Measurements from ENCODE around the gene NHS.
"Not testable (repeated sequence)": the region's sequence is repeated elsewhere in the genome, so short reads cannot be mapped to it uniquely, and the experiment has no call there.

Gene NHS

DNA sequence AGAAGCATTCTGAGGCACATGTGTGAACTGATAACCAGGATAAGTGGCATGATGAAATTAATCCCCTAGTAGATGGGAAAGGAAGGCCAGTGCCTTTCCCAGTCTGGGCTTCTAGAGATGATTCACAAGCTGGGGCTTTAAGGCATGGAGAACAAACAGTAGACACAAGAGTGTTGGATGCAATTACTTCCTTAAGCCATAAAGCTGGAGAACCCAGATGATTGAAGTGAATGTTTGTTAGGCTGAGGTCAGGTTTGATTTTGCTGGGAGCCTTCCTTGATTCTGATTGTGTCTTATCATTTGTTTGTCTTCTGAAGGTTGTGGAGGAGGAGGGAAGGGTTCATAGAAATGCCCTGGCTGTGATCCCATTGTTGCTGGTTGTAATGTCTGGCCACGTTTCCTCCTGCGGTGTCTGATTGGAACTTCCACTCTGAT, 125.2 kb downstream of the NHS start:
- no peak overlapping the region for H3K4me2 ChIP-seq (ENCODE audit: low read depth, low read length)
- H3K36me3 ChIP-seq (replicated peaks; ENCODE audit: insufficient read depth, low read length): no peaks in the 10 kb centered on the region
- no peaks in the 10 kb centered on the region for H3K27me3 ChIP-seq (replicated peaks; ENCODE audit: insufficient read depth, low read length)
- no peaks in the 10 kb centered on the region for H3F3A ChIP-seq (ENCODE audit: insufficient read depth, low read length)
- no peak for TF ChIP-seq EZH2phosphoT487 (IDR thresholded peaks at IDR 0.05; ENCODE audit: low read length)
- TF ChIP-seq, protein P1, sequence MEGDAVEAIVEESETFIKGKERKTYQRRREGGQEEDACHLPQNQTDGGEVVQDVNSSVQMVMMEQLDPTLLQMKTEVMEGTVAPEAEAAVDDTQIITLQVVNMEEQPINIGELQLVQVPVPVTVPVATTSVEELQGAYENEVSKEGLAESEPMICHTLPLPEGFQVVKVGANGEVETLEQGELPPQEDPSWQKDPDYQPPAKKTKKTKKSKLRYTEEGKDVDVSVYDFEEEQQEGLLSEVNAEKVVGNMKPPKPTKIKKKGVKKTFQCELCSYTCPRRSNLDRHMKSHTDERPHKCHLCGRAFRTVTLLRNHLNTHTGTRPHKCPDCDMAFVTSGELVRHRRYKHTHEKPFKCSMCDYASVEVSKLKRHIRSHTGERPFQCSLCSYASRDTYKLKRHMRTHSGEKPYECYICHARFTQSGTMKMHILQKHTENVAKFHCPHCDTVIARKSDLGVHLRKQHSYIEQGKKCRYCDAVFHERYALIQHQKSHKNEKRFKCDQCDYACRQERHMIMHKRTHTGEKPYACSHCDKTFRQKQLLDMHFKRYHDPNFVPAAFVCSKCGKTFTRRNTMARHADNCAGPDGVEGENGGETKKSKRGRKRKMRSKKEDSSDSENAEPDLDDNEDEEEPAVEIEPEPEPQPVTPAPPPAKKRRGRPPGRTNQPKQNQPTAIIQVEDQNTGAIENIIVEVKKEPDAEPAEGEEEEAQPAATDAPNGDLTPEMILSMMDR (IDR thresholded peaks at IDR 0.05; ENCODE audit: low read length): no peak
- no peaks in the 10 kb centered on the region for H3K9me3 ChIP-seq (replicated peaks; ENCODE audit: insufficient read depth, low read length)
- no peak for DNase-seq
- H2AFZ ChIP-seq (ENCODE audit: low read length): no peak overlapping the region
- no peak overlapping the region for H3K4me3 ChIP-seq (ENCODE audit: low read length)
- no peaks in the 10 kb centered on the region for H4K20me1 ChIP-seq (ENCODE audit: insufficient read depth, low read length)
- H3K9ac ChIP-seq (ENCODE audit: low read length): no peak overlapping the region
- no peaks in the 10 kb centered on the region for H3K9me2 ChIP-seq (replicated peaks; ENCODE audit: insufficient read depth, low read length)
- no peaks in the 10 kb centered on the region for H3K79me2 ChIP-seq (ENCODE audit: low read length)
- H3K27ac ChIP-seq (ENCODE audit: low read length): no peak overlapping the region
- H3K4me1 ChIP-seq (ENCODE audit: low read length): no peaks in the 10 kb centered on the region

DNA sequence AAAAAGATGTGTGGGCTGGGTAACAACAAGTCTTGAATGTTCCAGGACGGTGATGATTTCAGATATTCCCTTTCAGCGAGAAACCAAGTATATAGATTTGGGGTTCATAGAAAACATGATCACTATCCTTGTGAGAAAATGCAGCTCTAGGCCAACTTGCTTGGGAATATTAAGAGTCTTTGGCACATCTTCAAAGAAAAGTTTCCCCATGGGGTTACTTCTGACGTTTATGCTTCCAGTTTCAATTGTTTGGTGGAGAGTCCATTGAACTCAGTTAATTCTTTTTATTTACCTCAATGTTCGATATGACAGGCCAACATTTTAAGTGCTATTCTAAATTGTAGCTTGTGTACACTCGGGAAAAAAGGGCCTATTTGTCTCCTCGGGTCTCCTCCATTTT, 126.7 kb downstream of the NHS start:
- Histone ChIP-seq H3F3A (ENCODE audit: insufficient read depth, low read length) (no peaks in the 10 kb centered on the region), H3K9me2 (replicated peaks; ENCODE audit: insufficient read depth, low read length) (no peaks in the 10 kb centered on the region), H3K4me1 (ENCODE audit: low read length) (no peaks in the 10 kb centered on the region), H3K36me3 (replicated peaks; ENCODE audit: insufficient read depth, low read length) (no peaks in the 10 kb centered on the region), H3K27me3 (replicated peaks; ENCODE audit: insufficient read depth, low read length) (no peaks in the 10 kb centered on the region), H3K4me2 (ENCODE audit: low read depth, low read length) (no peak overlapping the region), H3K9me3 (replicated peaks; ENCODE audit: insufficient read depth, low read length) (no peaks in the 10 kb centered on the region), H3K79me2 (ENCODE audit: low read length) (no peaks in the 10 kb centered on the region), H2AFZ (ENCODE audit: low read length) (no peak overlapping the region), H3K4me3 (ENCODE audit: low read length) (no peak overlapping the region), H4K20me1 (ENCODE audit: insufficient read depth, low read length) (no peaks in the 10 kb centered on the region), H3K9ac (ENCODE audit: low read length) (no peak overlapping the region), H3K27ac (ENCODE audit: low read length) (no peak overlapping the region)
- DNase-seq: no peak
- TF ChIP-seq EZH2phosphoT487 (IDR thresholded peaks at IDR 0.05; ENCODE audit: low read length): no peak
- TF ChIP-seq, protein P1 (IDR thresholded peaks at IDR 0.05; ENCODE audit: low read length): no peak
- no peak for TF ChIP-seq EZH2 (optimal IDR thresholded peaks at IDR 0.05; ENCODE audit: low read depth, low read length)

- not testable (repeated sequence) for H3K36me3 ChIP-seq (replicated peaks; ENCODE audit: insufficient read depth, low read length); DNase-seq; H3K9ac ChIP-seq (ENCODE audit: low read length); H2AFZ ChIP-seq (ENCODE audit: low read length); H3K9me2 ChIP-seq (replicated peaks; ENCODE audit: insufficient read depth, low read length); H3K79me2 ChIP-seq (ENCODE audit: low read length); H4K20me1 ChIP-seq (ENCODE audit: insufficient read depth, low read length); H3K4me2 ChIP-seq (ENCODE audit: low read depth, low read length); H3K27me3 ChIP-seq (replicated peaks; ENCODE audit: insufficient read depth, low read length); H3K4me3 ChIP-seq (ENCODE audit: low read length); H3K4me1 ChIP-seq (ENCODE audit: low read length); H3F3A ChIP-seq (ENCODE audit: insufficient read depth, low read length); H3K9me3 ChIP-seq (replicated peaks; ENCODE audit: insufficient read depth, low read length); H3K27ac ChIP-seq (ENCODE audit: low read length)
Observed at GRCh38 chrX:17506352-17506751, 131.4 kb downstream of the NHS start.

GRCh38 chrX:17511556-17511955, 136.6 kb downstream of the NHS start:
- no peaks in the 10 kb centered on the region for H3K9me3 ChIP-seq (replicated peaks; ENCODE audit: insufficient read depth, low read length)
- no peaks in the 10 kb centered on the region for H3K36me3 ChIP-seq (replicated peaks; ENCODE audit: insufficient read depth, low read length)
- no peaks in the 10 kb centered on the region for H3K79me2 ChIP-seq (ENCODE audit: low read length)
- H4K20me1 ChIP-seq (ENCODE audit: insufficient read depth, low read length): no peaks in the 10 kb centered on the region
- H3F3A ChIP-seq (ENCODE audit: insufficient read depth, low read length): no peaks in the 10 kb centered on the region
- H3K4me2 ChIP-seq (ENCODE audit: low read depth, low read length): no peak overlapping the region
- H3K4me3 ChIP-seq (ENCODE audit: low read length): no peak overlapping the region
- no peaks in the 10 kb centered on the region for H3K4me1 ChIP-seq (ENCODE audit: low read length)
- H3K27ac ChIP-seq (ENCODE audit: low read length): no peak overlapping the region
- no peak overlapping the region for H3K9ac ChIP-seq (ENCODE audit: low read length)
- DNase-seq: no peak
- H2AFZ ChIP-seq (ENCODE audit: low read length): no peak overlapping the region
- no peaks in the 10 kb centered on the region for H3K9me2 ChIP-seq (replicated peaks; ENCODE audit: insufficient read depth, low read length)
- no peak for TF ChIP-seq EZH2 (optimal IDR thresholded peaks at IDR 0.05; ENCODE audit: low read depth, low read length)
- TF ChIP-seq, protein P1 (IDR thresholded peaks at IDR 0.05; ENCODE audit: low read length): no peak
- no peak for TF ChIP-seq EZH2phosphoT487 (IDR thresholded peaks at IDR 0.05; ENCODE audit: low read length)
- no peaks in the 10 kb centered on the region for H3K27me3 ChIP-seq (replicated peaks; ENCODE audit: insufficient read depth, low read length)
